Tibial nerve (tissue), 4 donors: ENCODE measurements around the gene CKAP2L.

Experiments
- EP300 ChIP-seq, 2 donors: sonication (generic); formaldehyde crosslinking; IDR thresholded peaks; one replicate each; pipeline ENCODE4 v1.6.1; 2017; ENCODE audit warnings: antibody characterized with exemption in 2 of 2, mild to moderate bottlenecking in 1 of 2
- TF ChIP-seq, protein P1 (sequence below), 5 experiments: fragments of 200-600 bp in 3 of 5; fragments of 450-650 bp in 2 of 5; sonication (generic) in 3 of 5; IDR thresholded peaks; one replicate each; pipeline ENCODE4 v1.5.1; 2016 to 2019; ENCODE audit warnings: antibody characterized with exemption in 5 of 5, mild to moderate bottlenecking in 3 of 5, moderate library complexity in 2 of 5

DNA sequence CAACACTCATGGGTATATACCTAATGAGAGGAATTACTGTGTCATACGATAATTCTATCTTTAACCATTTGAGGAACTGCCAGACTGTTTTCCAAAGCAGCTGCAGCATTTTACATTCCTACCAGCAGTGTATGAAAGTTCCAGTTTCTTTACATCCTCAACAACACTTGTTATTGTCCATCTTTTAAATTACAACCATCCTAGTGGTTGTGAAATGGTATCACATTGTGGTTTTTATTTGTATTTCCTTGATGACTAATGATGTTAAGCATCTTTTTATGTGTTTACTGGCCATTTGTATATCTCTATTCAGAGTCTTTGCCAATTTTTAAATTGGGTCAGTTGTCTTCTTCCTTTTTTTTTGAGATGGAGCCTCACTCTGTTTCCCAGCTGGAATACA, 4.0 kb upstream of the CKAP2L start:
- TF ChIP-seq, protein P1, sequence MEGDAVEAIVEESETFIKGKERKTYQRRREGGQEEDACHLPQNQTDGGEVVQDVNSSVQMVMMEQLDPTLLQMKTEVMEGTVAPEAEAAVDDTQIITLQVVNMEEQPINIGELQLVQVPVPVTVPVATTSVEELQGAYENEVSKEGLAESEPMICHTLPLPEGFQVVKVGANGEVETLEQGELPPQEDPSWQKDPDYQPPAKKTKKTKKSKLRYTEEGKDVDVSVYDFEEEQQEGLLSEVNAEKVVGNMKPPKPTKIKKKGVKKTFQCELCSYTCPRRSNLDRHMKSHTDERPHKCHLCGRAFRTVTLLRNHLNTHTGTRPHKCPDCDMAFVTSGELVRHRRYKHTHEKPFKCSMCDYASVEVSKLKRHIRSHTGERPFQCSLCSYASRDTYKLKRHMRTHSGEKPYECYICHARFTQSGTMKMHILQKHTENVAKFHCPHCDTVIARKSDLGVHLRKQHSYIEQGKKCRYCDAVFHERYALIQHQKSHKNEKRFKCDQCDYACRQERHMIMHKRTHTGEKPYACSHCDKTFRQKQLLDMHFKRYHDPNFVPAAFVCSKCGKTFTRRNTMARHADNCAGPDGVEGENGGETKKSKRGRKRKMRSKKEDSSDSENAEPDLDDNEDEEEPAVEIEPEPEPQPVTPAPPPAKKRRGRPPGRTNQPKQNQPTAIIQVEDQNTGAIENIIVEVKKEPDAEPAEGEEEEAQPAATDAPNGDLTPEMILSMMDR (IDR thresholded peaks at IDR 0.05) = no peak
- no peak for TF ChIP-seq EP300 (IDR thresholded peaks at IDR 0.05)
